ENCODE results near the gene AFF2. TPM values are rescaled to one million over a fixed set of nuclear protein-coding genes. Genes with fewer than 3 reads are reported as not detected.
"Not testable (repeated sequence)": the region's sequence is repeated elsewhere in the genome, so short reads cannot be mapped to it uniquely, and the experiment has no call there.

AFF2 gene
- total and polyA plus RNA-seq, 4 donors = 1.2 to 13.0 (median 3.9) TPM

DNA sequence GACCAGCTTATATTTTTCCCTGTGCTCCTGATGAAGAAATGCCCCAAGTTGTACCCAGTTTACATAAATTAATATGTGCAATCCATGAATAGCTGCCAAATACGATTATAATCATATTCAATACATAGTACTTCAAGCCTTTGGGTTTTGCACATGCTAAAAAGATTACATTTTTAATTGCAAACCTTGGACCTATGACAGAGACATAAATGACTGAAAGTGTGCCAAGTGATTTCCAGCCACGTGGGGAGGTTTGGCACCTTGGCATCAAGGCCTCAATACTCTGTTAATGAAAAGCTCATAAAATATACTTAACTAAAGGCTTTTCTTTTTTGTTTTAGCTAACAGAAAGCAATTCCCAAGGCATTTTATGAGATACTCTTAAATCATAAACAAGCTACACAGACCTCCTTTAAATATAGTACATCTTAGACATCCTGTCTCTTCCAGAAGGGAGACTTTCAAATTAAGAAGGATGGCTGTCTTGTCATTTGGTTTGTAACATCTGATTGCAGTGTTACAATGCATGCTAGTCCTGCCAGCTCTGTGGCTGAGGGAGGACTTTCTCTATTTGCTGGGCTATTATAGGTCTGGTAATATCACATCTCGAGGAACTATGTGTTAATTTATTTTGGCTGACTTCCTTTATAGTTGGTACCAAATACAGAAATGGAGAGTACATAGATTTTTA lies 404.1 kb downstream of the AFF2 start:
- Histone ChIP-seq H3K36me3 (ENCODE audit: control insufficient read depth in 4 of 4, insufficient read depth in 4 of 4, low read length in 4 of 4) (no peaks in the 10 kb centered on the region), H3K9ac (ENCODE audit: insufficient read depth in 1 of 2, low read length in 2 of 2) (no peak overlapping the region), H3K9me3 (ENCODE audit: control insufficient read depth in 4 of 4, insufficient read depth in 3 of 4, low read length in 3 of 4) (peaks cover 0 to 4% (median 0%) of the 10 kb centered on the region in 4 donors), H3K4me3 (no peak overlapping the region), H3K27ac (ENCODE audit: low read depth in 1 of 2, low read length in 1 of 2) (no peak overlapping the region), H3K4me1 (ENCODE audit: control insufficient read depth in 5 of 5, insufficient read depth in 5 of 5, low read length in 5 of 5) (peaks cover 0 to 5% (median 0%) of the 10 kb centered on the region in 5 donors), H3K27me3 (ENCODE audit: control insufficient read depth in 3 of 3, insufficient read depth in 3 of 3, low read length in 2 of 3) (peaks cover 0 to under 1% (median 0%) of the 10 kb centered on the region in 3 donors)
- TF ChIP-seq, protein P1, sequence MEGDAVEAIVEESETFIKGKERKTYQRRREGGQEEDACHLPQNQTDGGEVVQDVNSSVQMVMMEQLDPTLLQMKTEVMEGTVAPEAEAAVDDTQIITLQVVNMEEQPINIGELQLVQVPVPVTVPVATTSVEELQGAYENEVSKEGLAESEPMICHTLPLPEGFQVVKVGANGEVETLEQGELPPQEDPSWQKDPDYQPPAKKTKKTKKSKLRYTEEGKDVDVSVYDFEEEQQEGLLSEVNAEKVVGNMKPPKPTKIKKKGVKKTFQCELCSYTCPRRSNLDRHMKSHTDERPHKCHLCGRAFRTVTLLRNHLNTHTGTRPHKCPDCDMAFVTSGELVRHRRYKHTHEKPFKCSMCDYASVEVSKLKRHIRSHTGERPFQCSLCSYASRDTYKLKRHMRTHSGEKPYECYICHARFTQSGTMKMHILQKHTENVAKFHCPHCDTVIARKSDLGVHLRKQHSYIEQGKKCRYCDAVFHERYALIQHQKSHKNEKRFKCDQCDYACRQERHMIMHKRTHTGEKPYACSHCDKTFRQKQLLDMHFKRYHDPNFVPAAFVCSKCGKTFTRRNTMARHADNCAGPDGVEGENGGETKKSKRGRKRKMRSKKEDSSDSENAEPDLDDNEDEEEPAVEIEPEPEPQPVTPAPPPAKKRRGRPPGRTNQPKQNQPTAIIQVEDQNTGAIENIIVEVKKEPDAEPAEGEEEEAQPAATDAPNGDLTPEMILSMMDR (IDR thresholded peaks at IDR 0.05; ENCODE audit: control extremely low read depth, extremely low read depth) = no peak
- DNase-seq (no peak), ATAC-seq (ENCODE audit: insufficient read depth, low FRiP score) (no peak)
- 33 to 83% methylated on average over 3 of the region's 3 CpGs for WGBS, 2 donors

DNA sequence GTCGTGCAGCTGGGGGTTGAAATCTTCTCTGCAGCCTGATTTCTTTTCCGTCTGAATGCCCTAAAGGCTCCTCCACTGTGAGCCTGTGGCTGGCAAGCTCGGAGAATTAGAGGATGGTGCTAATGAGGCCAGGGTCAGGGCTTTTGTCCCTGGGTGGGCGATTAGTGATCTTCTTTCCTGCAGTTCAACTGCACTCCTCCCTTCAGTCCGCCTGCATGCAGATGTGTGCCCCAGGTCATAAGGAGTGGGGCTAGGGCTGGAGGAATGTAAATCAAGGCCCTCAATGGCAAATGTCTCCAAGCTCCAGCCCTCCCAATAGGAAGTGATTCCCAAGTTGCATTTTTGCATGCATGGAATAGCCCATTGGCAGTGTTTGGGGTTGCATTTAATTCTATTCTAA lies 405.0 kb downstream of the AFF2 start:
- WGBS, 2 donors = 62 to 93% methylated on average over 5 of the region's 5 CpGs
- DNase-seq (no peak), ATAC-seq (ENCODE audit: insufficient read depth, low FRiP score) (no peak)
- H3K4me3 ChIP-seq = no peak overlapping the region
- H3K36me3 ChIP-seq (ENCODE audit: control insufficient read depth in 4 of 4, insufficient read depth in 4 of 4, low read length in 4 of 4) = no peaks in the 10 kb centered on the region
- no peaks in the 10 kb centered on the region for H3K27me3 ChIP-seq (ENCODE audit: control insufficient read depth in 3 of 3, insufficient read depth in 3 of 3, low read length in 2 of 3)
- TF ChIP-seq, protein P1 (IDR thresholded peaks at IDR 0.05; ENCODE audit: control extremely low read depth, extremely low read depth) = no peak
- H3K4me1 ChIP-seq (ENCODE audit: control insufficient read depth in 5 of 5, insufficient read depth in 5 of 5, low read length in 5 of 5) = peaks cover 0 to 5% (median 0%) of the 10 kb centered on the region in 5 donors
- no peak overlapping the region for H3K27ac ChIP-seq (ENCODE audit: low read depth in 1 of 2, low read length in 1 of 2)
- peaks cover 0 to 4% (median 0%) of the 10 kb centered on the region in 4 donors for H3K9me3 ChIP-seq (ENCODE audit: control insufficient read depth in 4 of 4, insufficient read depth in 3 of 4, low read length in 3 of 4)
- H3K9ac ChIP-seq (ENCODE audit: insufficient read depth in 1 of 2, low read length in 2 of 2) = no peak overlapping the region

DNA sequence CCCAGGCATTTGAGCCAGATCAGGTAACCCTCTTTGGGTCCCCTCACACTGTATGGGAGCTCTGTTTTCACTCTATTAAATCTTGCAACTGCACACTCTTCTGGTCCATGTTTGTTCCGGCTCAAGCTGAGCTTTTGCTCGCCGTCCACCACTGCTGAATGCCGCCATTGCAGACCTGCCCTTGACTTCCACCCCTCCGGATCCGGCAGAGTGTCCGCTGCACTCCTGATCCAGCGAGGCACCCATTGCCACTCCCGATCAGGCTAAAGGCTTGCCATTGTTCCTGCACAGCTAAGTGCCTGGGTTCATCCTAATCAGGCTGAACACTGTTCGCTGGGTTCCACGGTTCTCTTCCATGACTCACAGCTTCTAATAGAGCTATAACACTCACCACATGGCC lies 406.2 kb downstream of the AFF2 start:
- H3K27me3 ChIP-seq (ENCODE audit: control insufficient read depth in 3 of 3, insufficient read depth in 3 of 3, low read length in 2 of 3); H3K9ac ChIP-seq (ENCODE audit: insufficient read depth in 1 of 2, low read length in 2 of 2); DNase-seq; H3K9me3 ChIP-seq (ENCODE audit: control insufficient read depth in 4 of 4, insufficient read depth in 3 of 4, low read length in 3 of 4); H3K27ac ChIP-seq (ENCODE audit: low read depth in 1 of 2, low read length in 1 of 2); ATAC-seq (ENCODE audit: insufficient read depth, low FRiP score); H3K36me3 ChIP-seq (ENCODE audit: control insufficient read depth in 4 of 4, insufficient read depth in 4 of 4, low read length in 4 of 4); H3K4me3 ChIP-seq; H3K4me1 ChIP-seq (ENCODE audit: control insufficient read depth in 5 of 5, insufficient read depth in 5 of 5, low read length in 5 of 5): not testable (repeated sequence)
- WGBS, 2 donors = 91 to 100% methylated on average over 11 of the region's 11 CpGs

DNA sequence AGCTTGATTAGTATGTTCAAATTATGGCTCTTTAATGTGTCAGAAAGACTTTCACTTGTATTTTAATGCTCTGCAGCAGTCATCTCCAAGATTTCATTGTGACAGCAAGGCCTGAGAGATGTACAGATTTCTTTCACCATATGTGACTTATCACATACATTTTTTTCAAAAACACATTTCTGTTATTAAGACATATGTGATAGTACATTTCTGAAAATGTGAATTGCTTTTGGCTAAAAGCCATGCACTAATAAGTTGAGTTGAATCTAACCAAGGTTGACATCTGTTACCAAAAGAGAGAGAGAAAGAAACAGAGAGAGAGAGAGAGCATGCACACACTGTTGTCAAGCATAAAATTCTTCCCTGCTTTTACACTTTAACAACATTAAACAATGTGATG lies 409.3 kb downstream of the AFF2 start:
- DNase-seq (peak in 2 of 3 donors; percentile 3 to 7), ATAC-seq (ENCODE audit: insufficient read depth, low FRiP score) (no peak)
- Histone ChIP-seq H3K4me1 (ENCODE audit: control insufficient read depth in 5 of 5, insufficient read depth in 5 of 5, low read length in 5 of 5) (no peaks in the 10 kb centered on the region), H3K4me3 (no peak overlapping the region), H3K9ac (ENCODE audit: insufficient read depth in 1 of 2, low read length in 2 of 2) (no peak overlapping the region), H3K27ac (ENCODE audit: low read depth in 1 of 2, low read length in 1 of 2) (no peak overlapping the region), H3K27me3 (ENCODE audit: control insufficient read depth in 3 of 3, insufficient read depth in 3 of 3, low read length in 2 of 3) (no peaks in the 10 kb centered on the region), H3K9me3 (ENCODE audit: control insufficient read depth in 4 of 4, insufficient read depth in 3 of 4, low read length in 3 of 4) (peaks cover 0 to 4% (median 0%) of the 10 kb centered on the region in 4 donors), H3K36me3 (ENCODE audit: control insufficient read depth in 4 of 4, insufficient read depth in 4 of 4, low read length in 4 of 4) (no peaks in the 10 kb centered on the region)
- TF ChIP-seq, protein P1 (IDR thresholded peaks at IDR 0.05; ENCODE audit: control extremely low read depth, extremely low read depth) = no peak
